Stimulated activated CD8-positive, alpha-beta memory T cell treated with anti-CD3 and anti-CD28 coated beads, Interleukin-12 subunit alpha, Interleukin-12 subunit beta, amount 100 ng/mL, for 24 hours (primary cell): ENCODE data around the gene TM4SF18.
"Not testable (repeated sequence)": the region's sequence is repeated elsewhere in the genome, so short reads cannot be mapped to it uniquely, and the experiment has no call there.

Source experiments
- DNase-seq: peaks from one replicate; pipeline ENCODE4 v3.0.0-alpha.2; 2020; ENCODE audit errors: extremely low read depth

The TM4SF18 gene

DNA sequence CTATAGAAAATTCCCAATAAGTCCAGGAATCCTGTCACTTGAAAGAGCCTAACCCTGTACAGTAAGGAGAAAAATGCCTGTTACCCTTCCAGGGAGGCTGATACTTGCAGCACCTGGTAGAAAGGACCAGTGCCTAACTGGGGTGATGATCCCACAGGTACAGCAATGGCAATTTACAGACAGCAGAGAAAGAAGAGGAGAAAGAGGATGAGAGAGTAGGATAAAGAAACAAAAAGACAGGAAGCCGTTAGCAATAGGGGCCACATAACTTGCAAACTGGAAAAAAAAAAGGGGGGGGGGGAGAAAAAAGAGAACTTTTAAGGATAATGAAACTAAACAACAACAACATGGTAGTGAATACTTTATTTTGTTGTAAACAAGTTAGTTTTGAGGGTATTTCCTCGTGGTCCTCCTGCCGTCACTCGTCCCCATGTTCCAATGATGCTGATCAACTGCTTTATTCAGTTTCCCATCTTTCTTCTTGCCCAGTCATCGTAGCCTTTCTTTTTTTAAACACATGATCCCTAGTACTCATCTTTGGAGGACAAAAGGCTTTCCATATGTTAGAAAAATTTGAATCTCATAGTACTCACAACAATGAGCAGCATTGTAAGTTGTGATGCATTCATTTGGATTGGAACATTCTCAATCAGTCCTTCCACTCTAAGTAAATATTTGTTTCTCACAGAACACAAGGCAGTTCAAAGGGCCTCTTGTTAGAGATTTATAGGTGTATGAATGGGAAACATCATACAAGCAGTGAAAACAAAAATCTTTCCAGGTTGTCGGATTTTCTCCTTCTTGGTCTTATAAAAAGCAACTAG, 35.5 kb upstream of the TM4SF18 start:
- no peak for DNase-seq

DNA sequence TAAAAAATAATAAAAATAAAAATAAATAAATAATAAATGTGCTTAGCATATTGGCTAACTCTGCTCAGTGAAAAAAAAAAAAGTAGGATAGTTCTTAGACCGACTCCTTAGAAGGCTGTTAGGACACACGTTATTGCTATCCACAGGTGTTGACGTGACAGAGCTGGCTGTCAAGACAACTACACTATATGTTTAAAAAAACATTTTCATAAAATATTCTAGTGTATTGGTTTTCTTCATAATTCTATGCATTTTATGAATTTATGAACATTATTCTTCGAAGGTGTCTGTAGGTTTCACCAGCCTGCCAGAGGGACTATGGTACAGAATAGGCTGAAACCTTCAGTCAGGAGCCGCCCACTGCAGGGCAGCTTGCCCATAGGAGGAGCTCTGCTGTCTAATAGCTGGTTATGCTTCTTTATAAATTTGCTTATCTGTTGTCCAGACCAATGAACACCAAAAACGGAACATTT, 34.8 kb upstream of the TM4SF18 start:
- DNase-seq = no peak

DNA sequence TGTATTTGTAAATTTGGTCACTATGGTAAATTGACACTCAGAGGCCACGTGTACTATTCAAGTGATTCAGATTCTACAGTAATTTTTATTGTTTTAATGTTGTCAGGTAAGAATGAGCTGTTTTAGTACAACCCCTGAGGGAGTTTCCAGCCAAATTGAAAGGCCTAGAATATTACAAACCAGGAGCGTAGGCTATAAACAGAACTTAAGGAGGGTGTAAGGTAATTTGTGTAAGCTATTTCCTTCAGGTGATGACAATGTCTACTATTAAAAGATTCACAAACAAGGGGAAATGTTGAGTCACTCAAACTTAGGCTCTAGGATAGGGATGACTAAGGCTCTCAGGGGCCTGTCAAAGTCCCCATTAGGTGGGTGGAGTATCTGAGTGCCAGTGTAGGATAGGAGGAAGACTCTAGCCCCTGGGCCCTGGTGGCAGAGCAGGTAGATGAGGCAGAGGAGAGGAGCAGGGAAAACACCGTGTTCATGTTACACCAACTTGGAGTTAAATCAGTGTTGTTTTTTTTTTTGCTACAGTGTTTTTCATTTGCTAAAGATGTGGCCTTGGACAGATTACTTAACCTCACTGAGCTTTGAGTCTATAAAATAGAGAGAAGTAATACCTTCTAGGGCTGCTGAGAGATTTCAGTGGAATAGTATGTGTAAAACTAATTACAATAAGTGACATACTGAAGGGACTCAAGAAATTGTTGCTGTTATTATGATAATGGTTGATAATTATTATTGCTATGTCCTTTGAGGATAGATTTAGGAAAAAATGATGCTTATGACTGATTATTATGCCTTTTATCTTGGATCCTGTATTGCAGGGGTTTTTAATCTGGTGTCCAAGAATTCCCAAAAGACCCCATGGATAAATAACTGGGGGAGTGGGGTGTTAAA, 33.8 kb upstream of the TM4SF18 start:
- no peak for DNase-seq

DNA sequence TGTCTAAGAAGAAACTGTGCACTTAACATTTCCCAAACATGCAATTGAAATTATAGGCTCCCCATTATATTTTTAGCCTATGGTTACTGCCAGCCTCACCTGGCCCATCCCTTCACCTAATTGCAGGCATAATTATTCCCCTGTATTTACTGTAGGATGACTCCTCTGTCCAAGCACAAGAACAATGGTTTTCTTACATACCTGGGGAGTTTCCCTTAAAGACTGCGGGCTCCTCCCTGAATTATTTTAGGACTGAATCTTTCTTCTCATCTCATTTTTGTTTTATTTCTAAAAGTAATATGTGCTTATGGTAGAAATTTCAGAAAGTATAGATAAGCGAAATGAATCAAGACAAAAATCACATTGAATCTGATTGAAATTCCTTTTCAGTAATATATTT, 32.6 kb upstream of the TM4SF18 start:
- DNase-seq = no peak

DNA sequence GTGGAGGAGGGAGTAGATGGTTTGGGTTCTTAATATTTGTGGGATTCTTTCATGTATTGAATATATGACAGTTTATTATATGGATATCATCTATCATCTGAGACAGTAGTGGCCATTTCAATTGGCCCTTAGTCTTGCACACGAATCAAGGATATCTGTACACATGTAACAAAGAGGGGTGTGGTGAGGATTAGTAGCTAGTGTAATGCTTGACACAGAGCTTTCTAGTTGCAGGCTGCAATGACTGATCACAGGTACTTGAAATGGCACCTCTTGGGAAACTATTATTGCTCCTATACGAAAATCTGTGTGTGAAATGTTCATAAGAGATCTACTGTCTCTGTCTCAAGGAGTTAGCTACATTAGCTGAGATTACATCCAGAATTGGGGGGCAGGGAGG, 31.2 kb upstream of the TM4SF18 start:
- DNase-seq = no peak

GRCh38 chr3:149363053-149363452, 29.6 kb upstream of the TM4SF18 start:
- DNase-seq = no peak

- no peak for DNase-seq
Observed at GRCh38 chr3:149362366-149362765, 28.9 kb upstream of the TM4SF18 start.

GRCh38 chr3:149356630-149357029, 23.2 kb upstream of the TM4SF18 start:
- DNase-seq = no peak

GRCh38 chr3:149356044-149356592, 22.7 kb upstream of the TM4SF18 start:
- DNase-seq = no peak

DNA sequence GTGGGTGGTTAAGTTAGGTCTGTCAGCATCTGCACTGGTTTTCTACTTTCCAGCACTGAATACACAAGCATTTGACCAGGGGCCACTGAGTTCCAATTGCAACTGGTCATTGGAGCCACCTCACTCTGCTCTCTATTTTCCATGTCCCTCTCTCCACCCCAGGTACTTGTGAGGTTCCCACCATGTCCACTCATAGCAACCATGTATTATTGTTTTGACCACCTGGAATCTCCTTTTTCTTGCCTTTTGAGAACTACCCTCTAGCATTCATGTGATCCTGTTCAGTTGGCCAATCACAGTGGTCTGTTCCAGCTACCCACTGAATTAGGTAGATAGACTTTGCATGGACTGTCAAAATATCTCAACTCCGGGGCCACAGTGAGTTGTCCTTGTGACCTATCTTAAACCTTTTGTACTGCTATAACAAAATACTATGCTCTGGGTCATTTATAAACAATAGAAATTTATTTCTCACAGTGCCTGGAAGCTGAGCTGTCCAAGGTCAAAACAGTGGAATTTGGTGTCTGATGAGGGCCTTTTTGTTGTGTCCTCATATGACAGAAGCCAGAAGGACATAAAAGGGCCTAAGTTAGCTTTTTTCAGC, 20.2 kb upstream of the TM4SF18 start:
- DNase-seq = no peak

- DNase-seq = no peak
Observed at GRCh38 chr3:149352556-149352955, 19.1 kb upstream of the TM4SF18 start.

DNA sequence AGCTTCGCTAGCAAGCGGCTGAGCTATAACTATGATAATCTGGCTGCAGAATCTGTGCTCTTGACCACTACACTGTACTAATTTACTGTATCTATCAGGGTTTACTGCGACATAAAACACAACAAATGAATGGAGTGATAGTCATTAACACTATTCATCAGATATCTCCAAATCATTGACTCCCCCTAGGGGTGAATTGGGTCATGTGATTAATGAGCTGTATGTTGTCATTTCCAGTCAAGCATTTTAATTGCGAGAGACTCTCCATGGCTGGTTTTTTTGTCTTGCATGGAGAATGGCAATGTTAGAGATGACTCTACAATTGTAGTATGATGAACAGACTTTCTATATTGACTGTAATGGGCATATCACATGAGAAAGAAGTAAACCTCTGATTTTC, 10.5 kb upstream of the TM4SF18 start:
- no peak for DNase-seq

DNA sequence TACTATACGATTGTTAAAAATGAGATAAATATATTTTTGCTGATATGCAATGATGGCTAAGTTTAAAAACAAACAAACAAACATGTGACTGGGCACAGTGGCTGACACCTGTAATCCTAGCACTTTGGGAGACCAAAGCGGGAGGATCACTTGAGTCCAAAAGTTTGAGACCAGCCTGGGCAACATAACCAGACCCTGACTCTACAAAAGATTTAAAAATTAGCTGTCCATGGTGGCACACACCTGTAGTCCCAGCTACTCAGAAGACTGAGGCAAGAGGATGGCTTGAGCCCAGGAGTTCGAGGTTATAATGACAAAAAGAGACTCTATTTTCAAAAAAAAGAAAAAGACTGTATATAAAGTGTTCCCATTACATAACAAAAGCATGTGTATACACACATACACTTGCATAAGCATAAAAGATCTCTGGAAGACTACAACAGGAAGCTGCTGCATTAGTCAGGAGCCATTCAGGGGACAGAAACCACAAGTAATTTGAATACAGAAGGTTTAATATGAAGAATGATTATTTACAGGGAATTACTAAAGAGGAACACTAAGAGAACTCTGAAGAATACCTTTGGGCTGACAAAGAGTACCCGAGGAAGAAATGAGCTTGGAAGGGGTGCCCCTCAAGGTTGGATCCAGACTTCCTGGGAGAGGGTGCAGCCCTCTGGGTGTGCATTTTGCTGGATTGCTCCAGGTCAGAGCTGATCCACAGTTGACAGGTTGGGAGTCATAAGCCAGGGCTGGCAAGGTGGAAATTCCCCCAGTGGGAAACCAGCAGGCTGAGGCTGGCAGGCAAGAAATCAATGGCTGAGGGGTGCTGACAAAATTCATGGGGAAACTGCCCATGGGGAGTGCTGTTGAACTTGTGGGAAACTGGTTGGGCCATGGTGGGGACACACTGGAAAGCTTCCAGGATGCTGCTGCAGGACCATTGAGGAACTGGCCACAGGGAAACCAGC, 9.3 kb upstream of the TM4SF18 start:
- no peak for DNase-seq

GRCh38 chr3:149340310-149340933, 7.0 kb upstream of the TM4SF18 start:
- DNase-seq = no peak

GRCh38 chr3:149339931-149340309, 6.5 kb upstream of the TM4SF18 start:
- DNase-seq = no peak

GRCh38 chr3:149337486-149337885, 4.0 kb upstream of the TM4SF18 start:
- not testable (repeated sequence) for DNase-seq

GRCh38 chr3:149336925-149337324, 3.5 kb upstream of the TM4SF18 start:
- no peak for DNase-seq

GRCh38 chr3:149332771-149333170, 665 bp downstream of the TM4SF18 start:
- no peak for DNase-seq

GRCh38 chr3:149332227-149332765, 1.1 kb downstream of the TM4SF18 start:
- DNase-seq = no peak

- no peak for DNase-seq
Observed at GRCh38 chr3:149331396-149331795, 2.0 kb downstream of the TM4SF18 start.
